Common myeloid progenitor, CD34-positive (primary cell): ENCODE results near the gene HOXA4.
A peak's percentile ranks its signal among the peaks of the same experiment; 100 is the strongest.

Source experiments
- CTCF ChIA-PET: fragments of 350-600 bp; sonication (Branson Sonifier 250); formaldehyde crosslinking; loops from one replicate; lab custom pipeline; 2021; ENCODE audit warnings: antibody characterized with exemption; lab: Charles Lee
- POLR2A ChIA-PET: fragments of 350-600 bp; sonication (Branson Sonifier 250); formaldehyde crosslinking; loops from one replicate; lab custom pipeline; 2021; ENCODE audit warnings: antibody characterized with exemption; lab: Charles Lee
- DNase-seq, 3 donors: peaks; one replicate each; pipeline versions ENCODE4 v3.0.0 to v3.0.0-alpha.2; 2013
- H3K27ac ChIP-seq, 2 experiments: 1 replicate in 1 of 2; 2 replicates in 1 of 2; pipeline ENCODE4 v1.7.0; 2013; ENCODE audit warnings: inconsistent platforms in 2 of 2, low read length in 2 of 2, mild to moderate bottlenecking in 2 of 2, low read depth in 1 of 2, moderate library complexity in 1 of 2; ENCODE audit not compliant: severe bottlenecking in 2 of 2, insufficient read depth in 1 of 2, poor library complexity in 1 of 2
- H3K27me3 ChIP-seq, 5 experiments: replicated peaks in 2 of 5; 1 replicate in 3 of 5; 2 replicates in 2 of 5; pipeline versions ENCODE4 v1.6.1 to v1.7.0; 2013; ENCODE audit warnings: low read length in 4 of 5, mild to moderate bottlenecking in 2 of 5, moderate library complexity in 2 of 5, inconsistent platforms in 1 of 5; ENCODE audit not compliant: insufficient read depth in 5 of 5, control insufficient read depth in 4 of 5
- H3K36me3 ChIP-seq, 4 experiments: 1 replicate in 2 of 4; 2 replicates in 2 of 4; pipeline versions ENCODE4 v1.6.1 to v1.7.0; 2013; ENCODE audit warnings: low read length in 3 of 4, control low read depth in 1 of 4, mild to moderate bottlenecking in 1 of 4; ENCODE audit not compliant: control insufficient read depth in 4 of 4, insufficient read depth in 4 of 4
- H3K4me1 ChIP-seq, 4 experiments: 1 replicate in 3 of 4; 2 replicates in 1 of 4; pipeline versions ENCODE4 v1.6.1 to v1.7.1; 2013; ENCODE audit warnings: low read length in 3 of 4, mild to moderate bottlenecking in 3 of 4, control low read depth in 1 of 4, inconsistent platforms in 1 of 4, moderate library complexity in 1 of 4; ENCODE audit not compliant: control insufficient read depth in 4 of 4, insufficient read depth in 4 of 4; ENCODE audit errors: control extremely low read depth in 1 of 4
- H3K4me3 ChIP-seq, 7 experiments: 1 replicate in 4 of 7; 2 replicates in 3 of 7; pipeline versions ENCODE4 v1.5.1 to v1.7.0; 2013; ENCODE audit warnings: mild to moderate bottlenecking in 7 of 7, low read length in 6 of 7, moderate library complexity in 6 of 7, inconsistent platforms in 2 of 7, low read depth in 2 of 7, control low read depth in 1 of 7; ENCODE audit not compliant: insufficient read depth in 4 of 7, control insufficient read depth in 1 of 7; ENCODE audit errors: extremely low read depth in 1 of 7
- H3K9me3 ChIP-seq, 5 experiments: 1 replicate in 4 of 5; 2 replicates in 1 of 5; pipeline versions ENCODE4 v1.6.1 to v1.7.1; 2013; ENCODE audit warnings: low read length in 4 of 5, mild to moderate bottlenecking in 2 of 5, inconsistent platforms in 1 of 5, low read depth in 1 of 5, moderate library complexity in 1 of 5; ENCODE audit not compliant: control insufficient read depth in 4 of 5, insufficient read depth in 2 of 5; ENCODE audit errors: control extremely low read depth in 1 of 5
- WGBS: methylation state at CpG from one replicate; pipeline ENCODE4 v1.1.5; 2013; ENCODE audit not compliant: insufficient coverage; 5-methylcytosine and 5-hydroxymethylcytosine counted together

HOXA4 gene

DNA sequence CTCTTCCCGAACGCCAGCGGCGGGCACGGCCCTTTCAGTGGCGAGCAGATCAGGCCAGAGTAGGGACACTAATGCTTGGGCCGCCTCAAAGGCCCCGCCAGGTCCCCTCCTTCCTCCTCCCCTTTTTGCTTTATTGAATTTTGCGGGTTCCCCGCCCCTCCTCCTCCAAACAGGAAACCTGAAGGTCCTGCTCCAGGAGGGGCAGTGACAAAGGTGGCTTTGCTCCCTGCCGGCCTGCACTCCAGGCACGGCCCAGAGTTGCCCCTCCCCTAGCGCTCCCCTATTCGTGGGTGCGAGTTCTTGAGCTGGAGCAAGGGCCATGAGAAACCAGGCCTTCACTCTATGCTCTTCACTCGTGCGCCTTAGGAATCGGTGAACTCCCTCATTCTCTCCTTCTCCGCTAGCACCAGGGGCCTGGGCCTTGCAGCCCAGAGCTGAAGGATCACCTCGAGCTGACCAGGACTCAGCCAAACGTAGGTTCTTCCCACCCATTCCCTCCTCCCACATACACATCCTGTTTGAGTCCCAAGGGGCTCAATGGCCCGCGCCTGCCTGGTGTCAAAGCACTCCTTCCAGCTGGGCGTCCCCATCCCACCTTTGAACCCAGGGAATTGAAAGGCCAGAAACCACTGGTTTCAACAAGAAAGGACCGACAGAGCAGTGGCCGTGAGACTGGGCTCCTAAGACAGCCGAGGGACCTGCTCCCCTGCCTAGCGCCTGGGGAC, 17.6 kb upstream of the HOXA4 start:
- 3% methylated on average over 28 of the region's 28 CpGs for WGBS
- Histone ChIP-seq H3K9me3 (peaks cover 0 to 4% (median 0%) of the 10 kb centered on the region in 5 experiments), H3K27me3 (no peaks in the 10 kb centered on the region), H3K4me1 (peaks cover 5 to 70% (median 67%) of the 10 kb centered on the region in 4 experiments), H3K27ac (peak overlapping the region in 1 of 2 experiments; percentile 96), H3K36me3 (peaks cover 2 to 62% (median 26%) of the 10 kb centered on the region in 4 experiments), H3K4me3 (peak overlapping the region; percentile 22 to 100 (median 91))
- ChIA-PET CTCF (interaction anchor here (0.9 to 9.1 kb wide), 12 partner anchors 11 to 778 kb away, joined by 3 to 87 read pairs (median 6); partner anchors contain the start of gene HOXA10), POLR2A (interaction anchor here (0.7 to 1.5 kb wide), 2 partner anchors 17 to 20 kb away, joined by 4 to 6 read pairs; no protein-coding TSS in a partner anchor)
- peak in 2 of 3 donors; percentile 46 to 58 for DNase-seq

- H3K4me3 ChIP-seq: peak within 1 kb of the TSS; percentile 22 to 100 (median 91)
- peak within 1 kb of the TSS in 1 of 2 experiments; percentile 96 for H3K27ac ChIP-seq
- CTCF ChIA-PET: interaction anchor here (0.8 to 9.1 kb wide), 9 partner anchors 11 to 778 kb away, joined by 3 to 87 read pairs (median 12); no protein-coding TSS in a partner anchor
- POLR2A ChIA-PET: interaction anchor here (1.5 kb wide), 1 partner anchor 16 kb away, joined by 6 read pairs; no protein-coding TSS in a partner anchor
- H3K36me3 ChIP-seq: peaks cover 2 to 70% (median 32%) of the 10 kb centered on the region in 4 experiments
- peak in 2 of 3 donors; percentile 66 to 68 for DNase-seq
- WGBS: 10% methylated on average over 46 of the region's 63 CpGs
- peaks cover 0 to 4% (median 0%) of the 10 kb centered on the region in 5 experiments for H3K9me3 ChIP-seq
- no peaks in the 10 kb centered on the region for H3K27me3 ChIP-seq
- peaks cover 5 to 67% (median 63%) of the 10 kb centered on the region in 4 experiments for H3K4me1 ChIP-seq
Observed at GRCh38 chr7:27147199-27148030, 16.9 kb upstream of the HOXA4 start, which contains the start of gene HOXA6. Gene HOXA6, minus strand, starts transcription at chr7:27147774. Its CDS starts 25 bp downstream, at chr7:27147749.

DNA sequence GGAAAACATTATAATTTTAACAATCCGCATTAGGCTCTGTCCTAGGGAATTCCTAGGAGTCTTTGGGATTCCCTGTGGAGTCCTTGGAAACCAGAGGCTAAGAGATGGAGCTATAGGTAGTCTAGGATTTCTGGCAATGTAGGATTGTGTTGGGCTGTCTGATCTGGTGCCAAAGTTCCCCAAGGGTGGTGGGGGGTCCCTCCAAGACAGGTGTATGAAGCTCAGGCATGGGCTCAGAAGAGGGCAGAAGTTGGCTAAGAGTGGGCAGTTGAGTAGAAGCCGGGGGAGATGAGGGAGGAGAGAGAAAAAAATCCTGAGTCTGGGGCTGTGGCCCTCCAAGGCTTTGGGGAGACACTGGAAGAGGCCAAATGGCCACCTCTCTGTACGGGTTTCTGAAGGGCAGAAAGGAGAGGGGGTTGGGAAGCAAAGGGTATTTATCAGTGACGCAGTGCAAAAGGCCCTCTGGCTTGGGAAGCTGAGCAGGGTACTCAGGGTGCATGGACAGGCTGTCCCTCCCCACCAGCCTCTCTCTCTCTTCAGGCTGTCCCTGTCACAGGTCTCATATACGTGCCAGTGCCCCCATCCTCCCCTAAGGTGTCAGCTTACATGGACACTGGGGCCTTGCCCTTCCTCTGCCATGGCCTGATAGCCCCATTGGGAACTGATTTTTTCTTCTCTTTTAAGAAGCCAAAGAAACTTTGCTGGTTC, 16.1 kb upstream of the HOXA4 start:
- POLR2A ChIA-PET: no interaction called here
- H3K27ac ChIP-seq: peak overlapping the region in 1 of 2 experiments; percentile 49
- WGBS: 88% methylated on average over 4 of the region's 5 CpGs
- peak overlapping the region in 5 of 7 experiments; percentile 55 to 100 (median 94) for H3K4me3 ChIP-seq
- no peaks in the 10 kb centered on the region for H3K27me3 ChIP-seq
- peaks cover 5 to 65% (median 59%) of the 10 kb centered on the region in 4 experiments for H3K4me1 ChIP-seq
- peaks cover 0 to 4% (median 0%) of the 10 kb centered on the region in 5 experiments for H3K9me3 ChIP-seq
- CTCF ChIA-PET: interaction anchor here (0.8 to 9.1 kb wide), 3 partner anchors 12 to 291 kb away, joined by 4 to 87 read pairs (median 4); no protein-coding TSS in a partner anchor
- H3K36me3 ChIP-seq: peaks cover 2 to 77% (median 38%) of the 10 kb centered on the region in 4 experiments
- DNase-seq: no peak

DNA sequence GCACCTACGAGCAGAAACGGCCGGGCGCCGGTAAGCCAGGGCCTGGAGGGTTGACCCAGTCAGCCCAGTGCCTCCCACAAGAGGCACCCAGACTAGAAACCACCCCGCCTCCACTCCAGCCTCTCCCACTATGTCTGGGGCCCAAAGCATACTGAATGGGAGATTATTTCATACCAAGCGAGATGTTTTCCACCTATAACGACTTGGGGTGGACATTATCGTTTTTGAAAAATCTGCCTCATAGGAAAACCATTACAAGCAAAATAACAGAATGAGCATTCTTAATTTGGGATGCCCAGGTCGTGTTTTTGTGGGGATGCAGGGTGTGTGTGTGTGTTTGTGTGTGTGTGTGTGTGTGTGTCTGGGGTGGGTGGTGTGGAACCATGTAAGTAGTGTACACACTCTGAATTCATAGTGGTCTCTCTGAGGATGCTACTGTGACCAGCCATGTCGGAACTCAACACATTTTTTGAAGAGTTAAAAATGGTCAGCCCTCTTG, 15.4 kb upstream of the HOXA4 start:
- POLR2A ChIA-PET: no interaction called here
- DNase-seq: no peak
- peaks cover 2 to 84% (median 44%) of the 10 kb centered on the region in 4 experiments for H3K36me3 ChIP-seq
- peak overlapping the region in 2 of 7 experiments; percentile 21 to 79 for H3K4me3 ChIP-seq
- peak overlapping the region in 1 of 2 experiments; percentile 49 for H3K27ac ChIP-seq
- no peaks in the 10 kb centered on the region for H3K27me3 ChIP-seq
- whole genome bisulfite sequencing: 77% methylated on average over 4 of the region's 11 CpGs
- peaks cover 5 to 64% (median 56%) of the 10 kb centered on the region in 4 experiments for H3K4me1 ChIP-seq
- H3K9me3 ChIP-seq: peaks cover 0 to 4% (median 0%) of the 10 kb centered on the region in 5 experiments
- CTCF ChIA-PET: interaction anchor here (0.9 to 9.1 kb wide), 4 partner anchors 25 to 464 kb away, joined by 3 to 87 read pairs (median 6); no protein-coding TSS in a partner anchor

DNA sequence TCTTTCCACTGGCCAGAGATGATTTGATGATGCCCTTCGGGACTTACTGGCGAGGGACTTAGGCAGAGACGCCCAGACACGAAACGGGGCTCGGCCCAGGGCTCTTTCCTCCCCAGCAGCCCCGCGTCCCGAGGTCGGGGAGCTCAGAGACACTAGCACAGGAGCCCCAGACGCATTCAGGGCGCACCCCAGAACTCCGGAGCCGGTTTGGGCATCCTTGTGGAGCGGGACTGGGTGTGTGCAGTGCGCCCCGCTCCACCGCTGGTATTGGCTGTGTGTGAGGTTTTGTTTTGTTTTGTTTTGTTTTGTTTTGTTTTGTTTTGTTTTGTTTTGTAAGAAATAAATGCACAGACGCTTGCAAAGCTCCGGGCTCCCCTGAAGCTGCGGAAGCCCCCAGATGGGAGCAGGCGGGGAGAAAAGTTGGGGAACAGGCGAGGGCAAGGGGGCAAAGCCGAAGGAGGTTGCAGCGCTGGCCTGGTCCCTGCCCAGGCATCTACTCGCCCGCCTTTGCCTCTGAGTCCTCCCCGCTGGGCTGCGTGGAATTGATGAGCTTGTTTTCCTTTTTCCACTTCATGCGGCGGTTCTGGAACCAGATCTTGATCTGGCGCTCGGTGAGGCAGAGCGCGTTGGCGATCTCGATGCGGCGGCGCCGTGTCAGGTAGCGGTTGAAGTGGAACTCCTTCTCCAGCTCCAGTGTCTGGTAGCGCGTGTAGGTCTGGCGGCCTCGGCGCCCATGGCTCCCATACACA, 14.8 kb upstream of the HOXA4 start:
- no peaks in the 10 kb centered on the region for H3K27me3 ChIP-seq
- peaks cover 0 to 4% (median 0%) of the 10 kb centered on the region in 5 experiments for H3K9me3 ChIP-seq
- peaks cover 2 to 87% (median 49%) of the 10 kb centered on the region in 4 experiments for H3K36me3 ChIP-seq
- WGBS: 77% methylated on average over 29 of the region's 47 CpGs
- peak overlapping the region in 1 of 2 experiments; percentile 61 for H3K27ac ChIP-seq
- peak overlapping the region in 3 of 7 experiments; percentile 5 to 79 (median 40) for H3K4me3 ChIP-seq
- ChIA-PET POLR2A (interaction anchor here (0.8 to 1.0 kb wide), 2 partner anchors 14 to 23 kb away, joined by 3 read pairs; no protein-coding TSS in a partner anchor), CTCF (interaction anchor here (0.6 to 9.1 kb wide), 9 partner anchors 8 to 476 kb away, joined by 3 to 87 read pairs (median 5); partner anchors contain the start of gene HOXA4)
- DNase-seq: no peak
- H3K4me1 ChIP-seq: peaks cover 5 to 62% (median 54%) of the 10 kb centered on the region in 4 experiments
